Measurements from ENCODE around the gene THOP1.

Gene THOP1

GRCh38 chr19:2762783-2763496, 22.4 kb upstream of the THOP1 start:
- Histone ChIP-seq H2BK15ac (ENCODE audit: low read depth, poor library complexity, severe bottlenecking) (no peak overlapping the region), H3K4ac (ENCODE audit: low read depth in 1 of 2, low read length in 2 of 2) (no peak overlapping the region), H3K14ac (ENCODE audit: low read length in 2 of 2) (no peak overlapping the region), H2AK5ac (ENCODE audit: low read length, severe bottlenecking) (no peak overlapping the region), H3K4me2 (ENCODE audit: low read length, poor library complexity, severe bottlenecking) (no peak overlapping the region), H3K23ac (ENCODE audit: low read length in 2 of 2) (no peak overlapping the region), H2AFZ (ENCODE audit: low read depth, low read length) (no peak overlapping the region), H4K91ac (ENCODE audit: low read length) (no peak overlapping the region), H3K27me3 (ENCODE audit: control insufficient read depth in 1 of 2, insufficient read depth in 1 of 2, low read length in 2 of 2) (no peaks in the 10 kb centered on the region), H3K36me3 (ENCODE audit: control insufficient read depth in 1 of 2, insufficient read depth in 2 of 2, low read depth in 1 of 2, low read length in 2 of 2) (peaks cover 79 to 94% of the 10 kb centered on the region in 2 experiments), H2BK5ac (ENCODE audit: low read depth, low read length, poor library complexity, severe bottlenecking) (no peak overlapping the region), H3K4me1 (ENCODE audit: control insufficient read depth, insufficient read depth, low read depth, low read length) (no peaks in the 10 kb centered on the region), H4K8ac (ENCODE audit: low read length) (peak overlapping the region; percentile 2), H3K9ac (ENCODE audit: low read length) (no peak overlapping the region), H3K9me3 (ENCODE audit: control insufficient read depth, low read length) (no peaks in the 10 kb centered on the region), H2BK12ac (ENCODE audit: low read length in 2 of 2) (no peak overlapping the region), H3K79me1 (replicated peaks; ENCODE audit: low read length, poor library complexity, severe bottlenecking) (peaks cover 65% of the 10 kb centered on the region), H3K4me3 (ENCODE audit: insufficient read depth in 1 of 2, low read depth in 1 of 2, low read length in 2 of 2) (no peak overlapping the region), H3K18ac (ENCODE audit: low read depth in 1 of 2, low read length in 2 of 2) (no peak overlapping the region), H3K27ac (ENCODE audit: low read length, poor library complexity, severe bottlenecking) (no peak overlapping the region), H2BK120ac (ENCODE audit: low read depth, low read length) (no peak overlapping the region)
- 98% methylated on average over 23 of the region's 23 CpGs for WGBS
- DNase-seq, result no peak

GRCh38 chr19:2763687-2764086, 21.6 kb upstream of the THOP1 start:
- H3K14ac ChIP-seq (ENCODE audit: low read length in 2 of 2), result no peak overlapping the region
- H4K8ac ChIP-seq (ENCODE audit: low read length), result no peak overlapping the region
- H4K91ac ChIP-seq (ENCODE audit: low read length), result no peak overlapping the region
- no peak overlapping the region for H3K27ac ChIP-seq (ENCODE audit: low read length, poor library complexity, severe bottlenecking)
- no peak overlapping the region for H3K4ac ChIP-seq (ENCODE audit: low read depth in 1 of 2, low read length in 2 of 2)
- H3K4me1 ChIP-seq (ENCODE audit: control insufficient read depth, insufficient read depth, low read depth, low read length), result no peaks in the 10 kb centered on the region
- H2BK120ac ChIP-seq (ENCODE audit: low read depth, low read length), result no peak overlapping the region
- H2BK5ac ChIP-seq (ENCODE audit: low read depth, low read length, poor library complexity, severe bottlenecking), result no peak overlapping the region
- H2AK5ac ChIP-seq (ENCODE audit: low read length, severe bottlenecking), result no peak overlapping the region
- H3K4me3 ChIP-seq (ENCODE audit: insufficient read depth in 1 of 2, low read depth in 1 of 2, low read length in 2 of 2), result no peak overlapping the region
- no peak overlapping the region for H3K4me2 ChIP-seq (ENCODE audit: low read length, poor library complexity, severe bottlenecking)
- no peak overlapping the region for H2BK12ac ChIP-seq (ENCODE audit: low read length in 2 of 2)
- peaks cover 79 to 94% of the 10 kb centered on the region in 2 experiments for H3K36me3 ChIP-seq (ENCODE audit: control insufficient read depth in 1 of 2, insufficient read depth in 2 of 2, low read depth in 1 of 2, low read length in 2 of 2)
- H3K9ac ChIP-seq (ENCODE audit: low read length), result no peak overlapping the region
- H3K9me3 ChIP-seq (ENCODE audit: control insufficient read depth, low read length), result no peaks in the 10 kb centered on the region
- H3K23ac ChIP-seq (ENCODE audit: low read length in 2 of 2), result no peak overlapping the region
- WGBS, result over 99% methylated on average over 11 of the region's 12 CpGs
- H3K79me1 ChIP-seq (replicated peaks; ENCODE audit: low read length, poor library complexity, severe bottlenecking), result peaks cover 70% of the 10 kb centered on the region
- no peak for DNase-seq
- no peak overlapping the region for H2BK15ac ChIP-seq (ENCODE audit: low read depth, poor library complexity, severe bottlenecking)
- H3K18ac ChIP-seq (ENCODE audit: low read depth in 1 of 2, low read length in 2 of 2), result no peak overlapping the region
- no peak overlapping the region for H2AFZ ChIP-seq (ENCODE audit: low read depth, low read length)
- no peaks in the 10 kb centered on the region for H3K27me3 ChIP-seq (ENCODE audit: control insufficient read depth in 1 of 2, insufficient read depth in 1 of 2, low read length in 2 of 2)

- H3K9me3 ChIP-seq (ENCODE audit: control insufficient read depth, low read length), result no peaks in the 10 kb centered on the region
- no peak overlapping the region for H3K27ac ChIP-seq (ENCODE audit: low read length, poor library complexity, severe bottlenecking)
- H2BK15ac ChIP-seq (ENCODE audit: low read depth, poor library complexity, severe bottlenecking), result no peak overlapping the region
- H3K14ac ChIP-seq (ENCODE audit: low read length in 2 of 2), result no peak overlapping the region
- peaks cover 72% of the 10 kb centered on the region for H3K79me1 ChIP-seq (replicated peaks; ENCODE audit: low read length, poor library complexity, severe bottlenecking)
- 97% methylated on average over 21 of the region's 21 CpGs for WGBS
- no peak overlapping the region for H2AFZ ChIP-seq (ENCODE audit: low read depth, low read length)
- H3K18ac ChIP-seq (ENCODE audit: low read depth in 1 of 2, low read length in 2 of 2), result no peak overlapping the region
- no peaks in the 10 kb centered on the region for H3K4me1 ChIP-seq (ENCODE audit: control insufficient read depth, insufficient read depth, low read depth, low read length)
- H3K9ac ChIP-seq (ENCODE audit: low read length), result no peak overlapping the region
- no peak overlapping the region for H2AK5ac ChIP-seq (ENCODE audit: low read length, severe bottlenecking)
- H3K4me2 ChIP-seq (ENCODE audit: low read length, poor library complexity, severe bottlenecking), result no peak overlapping the region
- H4K91ac ChIP-seq (ENCODE audit: low read length), result no peak overlapping the region
- no peaks in the 10 kb centered on the region for H3K27me3 ChIP-seq (ENCODE audit: control insufficient read depth in 1 of 2, insufficient read depth in 1 of 2, low read length in 2 of 2)
- H3K23ac ChIP-seq (ENCODE audit: low read length in 2 of 2), result no peak overlapping the region
- no peak overlapping the region for H2BK5ac ChIP-seq (ENCODE audit: low read depth, low read length, poor library complexity, severe bottlenecking)
- no peak overlapping the region for H2BK12ac ChIP-seq (ENCODE audit: low read length in 2 of 2)
- no peak overlapping the region for H4K8ac ChIP-seq (ENCODE audit: low read length)
- no peak for DNase-seq
- H3K4me3 ChIP-seq (ENCODE audit: insufficient read depth in 1 of 2, low read depth in 1 of 2, low read length in 2 of 2), result no peak overlapping the region
- no peak overlapping the region for H3K4ac ChIP-seq (ENCODE audit: low read depth in 1 of 2, low read length in 2 of 2)
- H2BK120ac ChIP-seq (ENCODE audit: low read depth, low read length), result no peak overlapping the region
- peaks cover 70 to 94% of the 10 kb centered on the region in 2 experiments for H3K36me3 ChIP-seq (ENCODE audit: control insufficient read depth in 1 of 2, insufficient read depth in 2 of 2, low read depth in 1 of 2, low read length in 2 of 2)
Measured at GRCh38 chr19:2764945-2765344, 20.4 kb upstream of the THOP1 start.

GRCh38 chr19:2765376-2765775, 19.9 kb upstream of the THOP1 start:
- WGBS, result 98% methylated on average over 10 of the region's 15 CpGs
- Histone ChIP-seq H3K14ac (ENCODE audit: low read length in 2 of 2) (no peak overlapping the region), H2BK15ac (ENCODE audit: low read depth, poor library complexity, severe bottlenecking) (no peak overlapping the region), H3K36me3 (ENCODE audit: control insufficient read depth in 1 of 2, insufficient read depth in 2 of 2, low read depth in 1 of 2, low read length in 2 of 2) (peaks cover 70 to 96% of the 10 kb centered on the region in 2 experiments), H3K4me1 (ENCODE audit: control insufficient read depth, insufficient read depth, low read depth, low read length) (no peaks in the 10 kb centered on the region), H4K91ac (ENCODE audit: low read length) (no peak overlapping the region), H2AK5ac (ENCODE audit: low read length, severe bottlenecking) (no peak overlapping the region), H2AFZ (ENCODE audit: low read depth, low read length) (no peak overlapping the region), H3K4ac (ENCODE audit: low read depth in 1 of 2, low read length in 2 of 2) (no peak overlapping the region), H2BK5ac (ENCODE audit: low read depth, low read length, poor library complexity, severe bottlenecking) (no peak overlapping the region), H3K9ac (ENCODE audit: low read length) (no peak overlapping the region), H3K9me3 (ENCODE audit: control insufficient read depth, low read length) (no peaks in the 10 kb centered on the region), H2BK120ac (ENCODE audit: low read depth, low read length) (no peak overlapping the region), H4K8ac (ENCODE audit: low read length) (no peak overlapping the region), H3K27me3 (ENCODE audit: control insufficient read depth in 1 of 2, insufficient read depth in 1 of 2, low read length in 2 of 2) (no peaks in the 10 kb centered on the region), H3K27ac (ENCODE audit: low read length, poor library complexity, severe bottlenecking) (no peak overlapping the region), H3K4me3 (ENCODE audit: insufficient read depth in 1 of 2, low read depth in 1 of 2, low read length in 2 of 2) (no peak overlapping the region), H2BK12ac (ENCODE audit: low read length in 2 of 2) (no peak overlapping the region), H3K79me1 (replicated peaks; ENCODE audit: low read length, poor library complexity, severe bottlenecking) (peaks cover 74% of the 10 kb centered on the region), H3K23ac (ENCODE audit: low read length in 2 of 2) (no peak overlapping the region), H3K4me2 (ENCODE audit: low read length, poor library complexity, severe bottlenecking) (no peak overlapping the region), H3K18ac (ENCODE audit: low read depth in 1 of 2, low read length in 2 of 2) (no peak overlapping the region)
- no peak for DNase-seq
